ENCODE results near the gene CELF1.

GRCh38 chr11:47461876-47462275 is 91.1 kb downstream of the CELF1 start:
- TF ChIP-seq TAF1 (IDR thresholded peaks at IDR 0.05; ENCODE audit: low read depth) (no peak), CEBPB (IDR thresholded peaks at IDR 0.05) (no peak), RAD21 (IDR thresholded peaks at IDR 0.05; ENCODE audit: low read depth) (no peak), EP300 (IDR thresholded peaks at IDR 0.05; ENCODE audit: borderline replicate concordance) (no peak), EGR1 (IDR thresholded peaks at IDR 0.05) (no peak), MAX (IDR thresholded peaks at IDR 0.05) (no peak), FOXM1 (IDR thresholded peaks at IDR 0.05; ENCODE audit: borderline replicate concordance, low read depth) (no peak)

Data from Ishikawa (cell line).